CD4-positive, alpha-beta T cell treated with Interleukin-15 for 4 hours (primary cell): Measurements from ENCODE around the gene WNT3A.
A peak's percentile ranks its signal among the peaks of the same experiment; 100 is the strongest.

Experiments used
- DNase-seq: peaks from one replicate; pipeline ENCODE4 v3.0.0-alpha.2; 2020; ENCODE audit warnings: low spot score

The WNT3A gene

GRCh38 chr1:228048659-228049298, 42.0 kb downstream of the WNT3A start:
- DNase-seq: no peak

GRCh38 chr1:228050571-228051231, 43.9 kb downstream of the WNT3A start:
- no peak for DNase-seq

- DNase-seq: no peak
Observed at GRCh38 chr1:228058172-228058948, 51.6 kb downstream of the WNT3A start.

- DNase-seq: peak; percentile 41
Observed at GRCh38 chr1:228058949-228059633, 52.3 kb downstream of the WNT3A start.

GRCh38 chr1:228059634-228060457, 53.0 kb downstream of the WNT3A start:
- DNase-seq: peak; percentile 74

- DNase-seq: no peak
Observed at GRCh38 chr1:228060458-228061190, 53.8 kb downstream of the WNT3A start.

- no peak for DNase-seq
Observed at GRCh38 chr1:228061411-228062084, 54.8 kb downstream of the WNT3A start.

- no peak for DNase-seq
Observed at GRCh38 chr1:228062085-228062791, 55.4 kb downstream of the WNT3A start.

GRCh38 chr1:228062812-228063211, 56.0 kb downstream of the WNT3A start:
- no peak for DNase-seq

- DNase-seq: no peak
Observed at GRCh38 chr1:228063251-228064191, 56.7 kb downstream of the WNT3A start.

GRCh38 chr1:228064296-228064695, 57.5 kb downstream of the WNT3A start:
- no peak for DNase-seq

- no peak for DNase-seq
Observed at GRCh38 chr1:228064741-228065542, 58.1 kb downstream of the WNT3A start.

- no peak for DNase-seq
Observed at GRCh38 chr1:228065543-228066347, 58.9 kb downstream of the WNT3A start.

- DNase-seq: no peak
Observed at GRCh38 chr1:228066416-228066815, 59.6 kb downstream of the WNT3A start.

GRCh38 chr1:228066891-228067654, 60.3 kb downstream of the WNT3A start:
- no peak for DNase-seq

- no peak for DNase-seq
Observed at GRCh38 chr1:228068359-228068758, 61.6 kb downstream of the WNT3A start.
